Bronchial epithelial cell (primary cell): ENCODE data around the gene NOL7. TPM values are rescaled to one million over a fixed set of nuclear protein-coding genes. Genes with fewer than 3 reads are reported as not detected.

Experiments
- DNase-seq: peaks from one replicate; pipeline ENCODE4 v3.0.0-alpha.2; 2010; ENCODE audit warnings: low read depth
- FAIRE-seq: peaks from 2 replicates; lab custom pipeline; 2011; peaks lifted over from hg19 to GRCh38; lab: Jason Lieb, UNC
- H3K27me3 ChIP-seq: 2 replicates; pipeline ENCODE4 v1.5.1; 2011; ENCODE audit warnings: low read length; ENCODE audit not compliant: control insufficient read depth, insufficient read depth
- H3K36me3 ChIP-seq: 2 replicates; pipeline ENCODE4 v1.5.1; 2011; ENCODE audit warnings: low read length; ENCODE audit not compliant: control insufficient read depth, insufficient read depth
- H3K4me3 ChIP-seq: 2 replicates; pipeline ENCODE4 v1.5.1; 2011; ENCODE audit warnings: mild to moderate bottlenecking, low read depth, low read length, control low read depth
- total RNA-seq: library from RNA; depleted of rRNA; stranded (reverse); fragments of >200 nt; gene quantifications from 2 replicates; pipeline ENCODE4 v1.2.1, GENCODE V29; 2014
- TF ChIP-seq, protein P1 (sequence below): IDR thresholded peaks from 2 replicates; pipeline ENCODE4 v1.5.1; 2011; ENCODE audit warnings: mild to moderate bottlenecking, moderate library complexity, low read length, control low read depth, inconsistent platforms; ENCODE audit not compliant: insufficient read depth, severe bottlenecking

The NOL7 gene
- total RNA-seq, 1 donor from 2014 or later: 108 TPM

GRCh38 chr6:13611715-13612114 lies 3.4 kb upstream of the NOL7 start:
- H3K36me3 ChIP-seq: peaks cover 3% of the 10 kb centered on the region
- no peak overlapping the region for H3K4me3 ChIP-seq
- DNase-seq (no peak), FAIRE-seq (no peak)
- TF ChIP-seq, protein P1, sequence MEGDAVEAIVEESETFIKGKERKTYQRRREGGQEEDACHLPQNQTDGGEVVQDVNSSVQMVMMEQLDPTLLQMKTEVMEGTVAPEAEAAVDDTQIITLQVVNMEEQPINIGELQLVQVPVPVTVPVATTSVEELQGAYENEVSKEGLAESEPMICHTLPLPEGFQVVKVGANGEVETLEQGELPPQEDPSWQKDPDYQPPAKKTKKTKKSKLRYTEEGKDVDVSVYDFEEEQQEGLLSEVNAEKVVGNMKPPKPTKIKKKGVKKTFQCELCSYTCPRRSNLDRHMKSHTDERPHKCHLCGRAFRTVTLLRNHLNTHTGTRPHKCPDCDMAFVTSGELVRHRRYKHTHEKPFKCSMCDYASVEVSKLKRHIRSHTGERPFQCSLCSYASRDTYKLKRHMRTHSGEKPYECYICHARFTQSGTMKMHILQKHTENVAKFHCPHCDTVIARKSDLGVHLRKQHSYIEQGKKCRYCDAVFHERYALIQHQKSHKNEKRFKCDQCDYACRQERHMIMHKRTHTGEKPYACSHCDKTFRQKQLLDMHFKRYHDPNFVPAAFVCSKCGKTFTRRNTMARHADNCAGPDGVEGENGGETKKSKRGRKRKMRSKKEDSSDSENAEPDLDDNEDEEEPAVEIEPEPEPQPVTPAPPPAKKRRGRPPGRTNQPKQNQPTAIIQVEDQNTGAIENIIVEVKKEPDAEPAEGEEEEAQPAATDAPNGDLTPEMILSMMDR: no peak
- H3K27me3 ChIP-seq: no peaks in the 10 kb centered on the region

- peaks cover 3% of the 10 kb centered on the region for H3K36me3 ChIP-seq
- H3K4me3 ChIP-seq: no peak overlapping the region
- FAIRE-seq: no peak
- no peaks in the 10 kb centered on the region for H3K27me3 ChIP-seq
- DNase-seq: no peak
- TF ChIP-seq, protein P1: no peak
These were observed 2.0 kb upstream of the NOL7 start for GRCh38 chr6:13613029-13613594.

DNA sequence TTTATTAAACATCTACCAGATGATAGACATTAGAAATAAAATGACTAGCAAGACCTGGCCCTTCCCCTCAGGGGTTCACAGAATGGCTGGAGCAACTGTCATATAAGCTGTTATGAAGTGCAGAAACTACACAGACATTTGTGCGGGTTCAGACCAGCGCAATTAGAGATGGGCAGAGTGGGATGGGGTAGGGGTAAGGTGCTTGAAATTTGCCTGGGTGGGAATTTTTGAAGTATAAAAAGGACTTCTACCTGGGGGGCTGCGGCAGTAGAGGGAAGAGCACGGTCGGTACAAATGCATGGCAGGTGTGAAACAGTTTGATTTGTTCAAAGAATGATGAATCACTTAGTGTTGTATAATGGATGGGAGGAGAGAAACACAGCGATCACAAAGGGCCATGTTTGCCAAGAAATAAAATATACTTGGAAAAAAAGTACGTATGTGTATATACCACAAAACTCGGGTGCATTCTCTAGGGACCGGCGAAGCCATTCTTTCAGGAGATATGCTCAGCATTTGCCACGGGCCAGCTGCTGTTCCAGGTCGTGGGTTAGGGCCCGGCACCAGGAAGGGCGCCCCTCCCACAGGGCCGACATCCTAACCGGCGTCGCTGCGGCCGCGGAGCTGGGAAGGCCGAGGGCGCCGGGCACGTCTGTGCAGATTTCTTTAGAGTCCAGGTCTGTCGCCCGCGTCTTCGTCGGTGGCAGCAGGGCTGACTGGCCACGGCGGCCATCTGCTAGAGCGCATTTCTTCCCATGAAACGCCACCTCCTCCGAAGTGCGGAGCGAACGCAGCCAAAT lies 809 bp upstream of the NOL7 start:
- no peak for FAIRE-seq
- H3K4me3 ChIP-seq: peak overlapping the region; percentile 75
- peaks cover 3% of the 10 kb centered on the region for H3K36me3 ChIP-seq
- TF ChIP-seq, protein P1: no peak
- H3K27me3 ChIP-seq: no peaks in the 10 kb centered on the region
- peak; percentile 59 for DNase-seq

- DNase-seq: no peak
- Histone ChIP-seq H3K4me3 (peak overlapping the region; percentile 75), H3K27me3 (no peaks in the 10 kb centered on the region), H3K36me3 (peaks cover 5% of the 10 kb centered on the region)
- FAIRE-seq: no peak
- TF ChIP-seq, protein P1: no peak
These were observed 621 bp downstream of the NOL7 start for GRCh38 chr6:13615792-13616120.

DNA sequence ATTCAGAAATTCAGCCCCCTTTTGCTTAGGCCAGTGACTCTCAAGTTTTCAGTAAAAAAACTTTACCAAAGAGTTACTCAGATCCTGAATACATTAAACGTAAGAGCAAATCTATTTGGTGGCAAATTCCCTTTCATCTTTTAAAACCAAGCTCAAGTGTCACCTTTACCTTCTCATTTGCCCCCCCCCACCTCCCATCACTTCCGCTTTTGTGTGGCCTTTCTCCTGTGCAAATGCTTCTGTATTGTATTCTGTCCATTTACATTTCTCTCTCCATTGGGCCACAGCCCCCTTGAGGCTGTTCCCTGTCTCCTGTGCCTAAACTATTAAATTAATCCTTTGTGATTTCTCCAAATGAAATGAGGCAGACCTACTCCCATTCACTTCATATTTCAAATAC lies 1.9 kb downstream of the NOL7 start:
- FAIRE-seq (no peak), DNase-seq (no peak)
- peaks cover 5% of the 10 kb centered on the region for H3K36me3 ChIP-seq
- TF ChIP-seq, protein P1: no peak
- H3K4me3 ChIP-seq: no peak overlapping the region
- H3K27me3 ChIP-seq: no peaks in the 10 kb centered on the region

- TF ChIP-seq, protein P1: peak; percentile 76
- DNase-seq (peak; percentile 55), FAIRE-seq (no peak)
- H3K36me3 ChIP-seq: peaks cover 10% of the 10 kb centered on the region
- no peaks in the 10 kb centered on the region for H3K27me3 ChIP-seq
- H3K4me3 ChIP-seq: no peak overlapping the region
These were observed 9.7 kb downstream of the NOL7 start for GRCh38 chr6:13624871-13625288.
